K562 (cell line): ENCODE measurements around the gene PGM2. TPM values are rescaled to one million over a fixed set of nuclear protein-coding genes. Genes with fewer than 3 reads are reported as not detected.

ENCODE experiments used
- ATAC-seq: fragments of 200-7000 bp; cut with Tn5 transposase; 3 replicates; pipeline ENCODE4 v1.9.1; 2020; ENCODE audit warnings: moderate library complexity
- BruUV-seq: library from RNA; stranded (reverse); fragments of 400-500 nt; replicated peaks from 2 replicates; lab custom pipeline; 2021; lab: Mats Ljungman, UMichigan
- CTCF ChIA-PET: fragments of 300-600 bp; formaldehyde crosslinking; extraction: SDS; loops from one replicate; lab custom pipeline; 2021; ENCODE audit warnings: low intra/inter-chr PET ratio; lab: Yijun Ruan, JAX
- POLR2A ChIA-PET: fragments of 300-600, 350-650 bp; sonication (Branson Sonifier 250); formaldehyde crosslinking; extraction: SDS; loops from one replicate; lab custom pipeline; 2021; ENCODE audit warnings: antibody characterized with exemption, inconsistent platforms; lab: Yijun Ruan, JAX
- DNase-seq, 4 experiments: peaks; one replicate each; pipeline versions ENCODE4 v3.0.0 to v3.0.0-alpha.2; 2011 to 2018; ENCODE audit warnings: low spot score in 3 of 4, mixed read lengths in 3 of 4; ENCODE audit errors: extremely low read depth in 1 of 4
- FAIRE-seq: peaks from 2 replicates; lab custom pipeline; 2011; peaks lifted over from hg19 to GRCh38; lab: Jason Lieb, UNC
- H2AFZ ChIP-seq: 2 replicates; pipeline ENCODE4 v1.6.0; 2011; ENCODE audit warnings: low read depth, low read length, control low read depth, inconsistent platforms
- H3K27ac ChIP-seq: fragments of 200-600 bp; 3 replicates; pipeline ENCODE4 v1.8.0; 2011; ENCODE audit warnings: low read depth, mild to moderate bottlenecking, control low read depth, inconsistent platforms, low read length, moderate library complexity, mixed read lengths; ENCODE audit errors: extremely low read depth
- H3K27me3 ChIP-seq, 2 experiments: fragments of 300-600 bp in 1 of 2; 2 replicates in 1 of 2; 3 replicates in 1 of 2; pipeline versions ENCODE4 v1.6.0 to v1.8.0; 2011; ENCODE audit warnings: inconsistent platforms in 2 of 2, low read length in 2 of 2, mild to moderate bottlenecking in 1 of 2, mixed read lengths in 1 of 2, moderate library complexity in 1 of 2; ENCODE audit not compliant: control insufficient read depth in 2 of 2, insufficient read depth in 2 of 2
- H3K36me3 ChIP-seq: fragments of 300-600 bp; 3 replicates; pipeline ENCODE4 v1.8.0; 2011; ENCODE audit warnings: mild to moderate bottlenecking, low read length, inconsistent platforms; ENCODE audit not compliant: control insufficient read depth, insufficient read depth
- H3K4me1 ChIP-seq, 2 experiments: fragments of 200-600 bp in 1 of 2; replicated peaks in 1 of 2; 2 replicates in 1 of 2; 3 replicates in 1 of 2; pipeline versions ENCODE4 v1.5.1 to v1.8.0; 2011; ENCODE audit warnings: inconsistent platforms in 2 of 2, low read length in 2 of 2, mild to moderate bottlenecking in 1 of 2, mixed read lengths in 1 of 2, moderate library complexity in 1 of 2; ENCODE audit not compliant: control insufficient read depth in 2 of 2, insufficient read depth in 2 of 2
- H3K4me2 ChIP-seq: 2 replicates; pipeline ENCODE4 v1.6.1; 2011; ENCODE audit warnings: low read length, control low read depth, inconsistent platforms, mixed read lengths; ENCODE audit not compliant: insufficient read depth
- H3K4me3 ChIP-seq: fragments of 200-600 bp; sonication (generic), shearing (Covaris generic); 2 replicates; pipeline ENCODE4 v1.5.1; 2016; ENCODE audit warnings: control low read depth, inconsistent platforms
- H3K79me2 ChIP-seq: fragments of 200-600 bp; 3 replicates; pipeline ENCODE4 v1.8.0; 2011; ENCODE audit warnings: low read length, inconsistent platforms; ENCODE audit not compliant: control insufficient read depth, insufficient read depth
- H3K9ac ChIP-seq, 2 experiments: 2 replicates each; pipeline versions ENCODE4 v1.6.0 to v1.6.1; 2011; ENCODE audit warnings: low read depth in 2 of 2, low read length in 2 of 2, control low read depth in 1 of 2, inconsistent platforms in 1 of 2, mild to moderate bottlenecking in 1 of 2, mixed read lengths in 1 of 2; ENCODE audit not compliant: insufficient read depth in 1 of 2
- H3K9me1 ChIP-seq: one replicate; pipeline ENCODE4 v1.6.0; 2011; ENCODE audit warnings: inconsistent platforms, mild to moderate bottlenecking, low read length, moderate library complexity; ENCODE audit not compliant: control insufficient read depth, insufficient read depth
- H3K9me3 ChIP-seq: replicated peaks from 2 replicates; pipeline ENCODE4 v1.5.1; 2011; ENCODE audit warnings: low read depth, low read length, inconsistent platforms; ENCODE audit not compliant: control insufficient read depth, insufficient read depth
- H4K20me1 ChIP-seq: replicated peaks from 2 replicates; pipeline ENCODE4 v1.6.1; 2011; ENCODE audit warnings: low read length, inconsistent platforms, mixed read lengths; ENCODE audit not compliant: control insufficient read depth, insufficient read depth
- ARNT ChIP-seq, 2 experiments: fragments of 450-650 bp; IDR thresholded peaks; 2 replicates each; pipeline ENCODE4 v1.6.1; 2016; ENCODE audit warnings: mild to moderate bottlenecking in 1 of 2
- BRCA1 ChIP-seq, 2 experiments: fragments of 450-650 bp in 1 of 2; sonication (generic) in 1 of 2; formaldehyde crosslinking in 1 of 2; IDR thresholded peaks; 2 replicates each; pipeline versions ENCODE4 v1.5.0 to v1.6.1; 2017 to 2020; ENCODE audit warnings: mild to moderate bottlenecking in 1 of 2, missing genetic modification reagents in 1 of 2
- CHD1 ChIP-seq: fragments of 200-600 bp; sonication (generic); IDR thresholded peaks from one replicate; pipeline ENCODE4 v1.6.1; 2012; ENCODE audit warnings: mild to moderate bottlenecking, moderate library complexity, low read length, inconsistent platforms
- FOXK1 ChIP-seq: sonication (generic); formaldehyde crosslinking; IDR thresholded peaks from 2 replicates; pipeline ENCODE4 v1.8.0; 2022; ENCODE audit warnings: missing genetic modification reagents, mild to moderate bottlenecking, borderline replicate concordance
- KHSRP ChIP-seq: fragments of 450-650 bp; IDR thresholded peaks from 2 replicates; pipeline ENCODE4 v1.6.1; 2017
- NFIX ChIP-seq: fragments of 250-450 bp; sonication (Bioruptor Pico); IDR thresholded peaks from 2 replicates; pipeline ENCODE4 v1.4.0; 2020; ENCODE audit warnings: low read depth, mild to moderate bottlenecking, moderate library complexity
- NR3C1 ChIP-seq: sonication (generic); formaldehyde crosslinking; IDR thresholded peaks from 2 replicates; pipeline ENCODE4 v1.8.1; 2022; ENCODE audit warnings: missing genetic modification reagents
- POLR2AphosphoS5 ChIP-seq: IDR thresholded peaks from 2 replicates; pipeline ENCODE4 v1.6.1; 2011; ENCODE audit warnings: mild to moderate bottlenecking, low read depth, low read length, moderate library complexity; ENCODE audit not compliant: control insufficient read depth, insufficient read depth
- PTBP1 ChIP-seq: fragments of 200-400 bp; formaldehyde crosslinking; IDR thresholded peaks from 2 replicates; pipeline ENCODE4 v1.6.1; 2017; ENCODE audit warnings: low read depth, low read length
- PTRF ChIP-seq: fragments of 450-650 bp; IDR thresholded peaks from 2 replicates; pipeline ENCODE4 v1.6.1; 2016; ENCODE audit warnings: mild to moderate bottlenecking, missing genetic modification characterization, missing compliant biosample characterization
- RBBP5 ChIP-seq: fragments of 200-600 bp; sonication (generic); IDR thresholded peaks from 2 replicates; pipeline ENCODE4 v1.6.1; 2012; ENCODE audit warnings: borderline replicate concordance, mild to moderate bottlenecking, low read length, control low read depth, inconsistent platforms; ENCODE audit not compliant: insufficient read depth, poor library complexity, severe bottlenecking
- RBM39 ChIP-seq: fragments of 200-400 bp; formaldehyde crosslinking; optimal IDR thresholded peaks from 2 replicates; pipeline ENCODE3; 2018; ENCODE audit warnings: low read depth, low read length
- ZC3H8 ChIP-seq: fragments of 450-650 bp; IDR thresholded peaks from 2 replicates; pipeline ENCODE4 v1.6.1; 2017
- ZNF408 ChIP-seq: fragments of 250-450 bp; sonication (Bioruptor Pico); IDR thresholded peaks from 2 replicates; pipeline ENCODE4 v1.4.0; 2020; ENCODE audit warnings: low read depth, mild to moderate bottlenecking, moderate library complexity
- ZNF511 ChIP-seq: sonication (generic); formaldehyde crosslinking; IDR thresholded peaks from 2 replicates; pipeline ENCODE4 v1.8.0; 2022; ENCODE audit warnings: mild to moderate bottlenecking, missing genetic modification reagents
- WGBS: fragments of 100-300 bp; shearing (Covaris generic); methylation state at CpG from one replicate; pipeline ENCODE4 v1.1.6; 2016; ENCODE audit warnings: low coverage, mixed read lengths; ENCODE audit not compliant: insufficient coverage; ENCODE audit errors: missing lambda C conversion rate; 5-methylcytosine and 5-hydroxymethylcytosine counted together
- in situ Hi-C: fragments of 300-500 bp; cut with MboI; formaldehyde crosslinking; loops from 4 replicates; pipeline ENCODE4 v1.15.0; 2018; ENCODE audit warnings: inconsistent platforms, mixed read lengths
- intact Hi-C: fragments of 100-400 bp; cut with micrococcal nuclease; formaldehyde crosslinking; loops from 2 replicates; pipeline ENCODE4 v1.14.2; 2022
- polyA plus RNA-seq, 8 experiments: library from polyadenylated mRNA; depleted of rRNA in 4 of 8; stranded (reverse) in 5 of 8; unstranded in 3 of 8; fragments of >200 nt; fragmentation: Nextera tagmentation in 2 of 8; fragmentation: Illumina TruSeq in 1 of 8; extraction: Ambion mirVana in 2 of 8; extraction: Trizol in 1 of 8; gene quantifications; 2 replicates each; pipeline versions ENCODE4 v1.2.1 to v1.2.3, GENCODE V29; 2011 to 2014; ENCODE audit warnings: inconsistent platforms in 1 of 8, missing spikeins in 1 of 8
- total RNA-seq, 7 experiments: library from RNA; depleted of rRNA in 6 of 7; stranded (reverse); fragments of >200 nt in 6 of 7; fragmentation: Illumina TruSeq in 2 of 7; extraction: Trizol in 2 of 7; gene quantifications; 2 replicates each; pipeline versions ENCODE4 v1.2.1 to v1.2.3, GENCODE V29; 2011 to 2021; ENCODE audit warnings: low replicate concordance in 1 of 7

The PGM2 gene
- total and polyA plus RNA-seq, 9 of the 15 experiments (the other 6 are each of a cell fraction or from before 2014, with no cell fraction given): 15.2 to 77.3 (median 51.4) TPM

GRCh38 chr4:37835031-37835430, 8.5 kb downstream of the PGM2 start:
- no peaks in the 10 kb centered on the region for H3K79me2 ChIP-seq

More at GRCh38 chr4:37835031-37835430, 8.5 kb downstream of the PGM2 start:
- Histone ChIP-seq H2AFZ (no peak overlapping the region), H3K9ac (no peak overlapping the region), H3K4me2 (no peak overlapping the region), H4K20me1 (no peaks in the 10 kb centered on the region), H3K27me3 (no peaks in the 10 kb centered on the region), H3K9me1 (peaks cover 3% of the 10 kb centered on the region), H3K27ac (no peak overlapping the region), H3K36me3 (peaks cover 90% of the 10 kb centered on the region), H3K9me3 (no peaks in the 10 kb centered on the region), H3K4me1 (no peaks in the 10 kb centered on the region), H3K4me3 (no peak overlapping the region)
- TF ChIP-seq ZNF408 (no peak), ZNF511 (no peak), NFIX (CRISPR knock-in tag) (no peak), PTRF (tag) (no peak), CHD1 (no peak), POLR2AphosphoS5 (no peak), FOXK1 (CRISPR knock-in tag) (no peak), RBM39 (no peak), NR3C1 (CRISPR knock-in tag) (no peak), ARNT (IDR thresholded peaks at IDR 0.05) (no peak), ZC3H8 (no peak), KHSRP (no peak), PTBP1 (no peak), RBBP5 (no peak), BRCA1 (IDR thresholded peaks at IDR 0.05) (no peak), BRCA1 (CRISPR knock-in tag; IDR thresholded peaks at IDR 0.05) (no peak)
- intact Hi-C loops (no loop called here), in situ Hi-C loops (no loop called here)
- FAIRE-seq: no peak
- 80% methylated on average over 5 of the region's 5 CpGs for WGBS
- no peak for ATAC-seq
- ChIA-PET POLR2A (interaction anchor here (0.5 to 2.7 kb wide), 3 partner anchors 9 to 212 kb away, joined by 3 to 9 read pairs (median 5); partner anchors contain the start of gene PGM2), CTCF (no interaction called here)
- DNase-seq: no peak
- BruUV-seq: no TSS peak
